GM23248 (cell line): ENCODE results near the gene KLF15.

Experiments used
- EZH2 ChIP-seq: fragments of 200-600 bp; sonication (generic); IDR thresholded peaks from 2 replicates; pipeline ENCODE4 v1.6.1; 2018; ENCODE audit warnings: antibody characterized with exemption, mild to moderate bottlenecking; ENCODE audit not compliant: insufficient read depth, poor library complexity, severe bottlenecking
- EZH2phosphoT487 ChIP-seq: fragments of 200-600 bp; sonication (generic); IDR thresholded peaks from 2 replicates; pipeline ENCODE4 v1.6.1; 2018; ENCODE audit warnings: antibody characterized with exemption, moderate library complexity, mild to moderate bottlenecking, low read depth; ENCODE audit not compliant: insufficient read depth

- TF ChIP-seq EZH2phosphoT487 (no peak), EZH2 (no peak)
These were observed 14.1 kb downstream of the KLF15 start for GRCh38 chr3:126342991-126343648.
